ENCODE data around the gene NAE1.

DNA sequence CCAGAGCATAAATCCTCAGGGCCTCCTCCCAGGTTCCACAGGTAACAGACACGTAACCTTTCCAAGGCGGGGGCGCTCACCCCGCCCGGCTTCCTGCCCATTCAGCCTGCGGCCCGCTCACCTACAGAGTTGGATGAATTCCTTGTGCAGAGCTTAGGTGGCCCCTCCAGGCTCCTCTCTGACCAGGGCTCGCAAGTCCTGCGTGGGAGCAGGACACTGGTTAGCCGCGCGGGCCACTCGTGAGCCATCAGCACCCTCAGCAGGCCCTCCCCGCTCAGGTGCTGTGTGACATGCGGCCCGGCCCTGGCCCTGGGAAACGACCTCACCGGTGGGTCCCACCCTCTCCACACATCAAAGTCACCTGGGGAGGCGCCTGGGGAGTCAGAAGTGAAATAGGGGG lies 29.9 kb downstream of the NAE1 start:
- TF ChIP-seq, protein P1, sequence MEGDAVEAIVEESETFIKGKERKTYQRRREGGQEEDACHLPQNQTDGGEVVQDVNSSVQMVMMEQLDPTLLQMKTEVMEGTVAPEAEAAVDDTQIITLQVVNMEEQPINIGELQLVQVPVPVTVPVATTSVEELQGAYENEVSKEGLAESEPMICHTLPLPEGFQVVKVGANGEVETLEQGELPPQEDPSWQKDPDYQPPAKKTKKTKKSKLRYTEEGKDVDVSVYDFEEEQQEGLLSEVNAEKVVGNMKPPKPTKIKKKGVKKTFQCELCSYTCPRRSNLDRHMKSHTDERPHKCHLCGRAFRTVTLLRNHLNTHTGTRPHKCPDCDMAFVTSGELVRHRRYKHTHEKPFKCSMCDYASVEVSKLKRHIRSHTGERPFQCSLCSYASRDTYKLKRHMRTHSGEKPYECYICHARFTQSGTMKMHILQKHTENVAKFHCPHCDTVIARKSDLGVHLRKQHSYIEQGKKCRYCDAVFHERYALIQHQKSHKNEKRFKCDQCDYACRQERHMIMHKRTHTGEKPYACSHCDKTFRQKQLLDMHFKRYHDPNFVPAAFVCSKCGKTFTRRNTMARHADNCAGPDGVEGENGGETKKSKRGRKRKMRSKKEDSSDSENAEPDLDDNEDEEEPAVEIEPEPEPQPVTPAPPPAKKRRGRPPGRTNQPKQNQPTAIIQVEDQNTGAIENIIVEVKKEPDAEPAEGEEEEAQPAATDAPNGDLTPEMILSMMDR (IDR thresholded peaks at IDR 0.05) = no peak
- TF ChIP-seq EP300 (IDR thresholded peaks at IDR 0.05) = no peak
